ENCODE measurements around the gene APLNR. TPM values are rescaled to one million over a fixed set of nuclear protein-coding genes. Genes with fewer than 3 reads are reported as not detected.

Gene APLNR
- total RNA-seq, 2 donors from 2014 or later = 3.7 to 4.2 TPM

GRCh38 chr11:57199330-57199729 lies 37.7 kb downstream of the APLNR start:
- Histone ChIP-seq H3K36me3 (ENCODE audit: control insufficient read depth, insufficient read depth, low read length) (no peaks in the 10 kb centered on the region), H3K27me3 (ENCODE audit: control insufficient read depth, insufficient read depth, low read length, poor library complexity, severe bottlenecking) (no peaks in the 10 kb centered on the region), H3K4me3 (ENCODE audit: low read length) (no peak overlapping the region), H3K9me3 (ENCODE audit: control insufficient read depth, low read length) (no peaks in the 10 kb centered on the region), H3K9ac (ENCODE audit: extremely low read depth, low read length, poor library complexity, severe bottlenecking) (no peak overlapping the region), H3K27ac (ENCODE audit: low read depth, low read length) (no peak overlapping the region), H3K4me1 (ENCODE audit: control insufficient read depth, insufficient read depth, low read length) (peaks cover 5% of the 10 kb centered on the region)
- H3K4me3 Mint-ChIP-seq = no peak overlapping the region
- no peak for TF ChIP-seq CTCF (conservative IDR thresholded peaks at IDR 0.05)
- no peaks in the 10 kb centered on the region for H3K36me3 Mint-ChIP-seq (ENCODE audit: low read depth)
- no peak for DNase-seq
- no peak overlapping the region for H3K27ac Mint-ChIP-seq
- H3K9me3 Mint-ChIP-seq = no peaks in the 10 kb centered on the region
- 93 to 95% methylated on average over 11 of the region's 11 CpGs for WGBS, 2 experiments (ENCODE audit: insufficient coverage in 1 of 2, insufficient read length in 1 of 2)
- H3K4me1 Mint-ChIP-seq = peaks cover 8% of the 10 kb centered on the region
- no peaks in the 10 kb centered on the region for H3K27me3 Mint-ChIP-seq (ENCODE audit: insufficient read depth)

DNA sequence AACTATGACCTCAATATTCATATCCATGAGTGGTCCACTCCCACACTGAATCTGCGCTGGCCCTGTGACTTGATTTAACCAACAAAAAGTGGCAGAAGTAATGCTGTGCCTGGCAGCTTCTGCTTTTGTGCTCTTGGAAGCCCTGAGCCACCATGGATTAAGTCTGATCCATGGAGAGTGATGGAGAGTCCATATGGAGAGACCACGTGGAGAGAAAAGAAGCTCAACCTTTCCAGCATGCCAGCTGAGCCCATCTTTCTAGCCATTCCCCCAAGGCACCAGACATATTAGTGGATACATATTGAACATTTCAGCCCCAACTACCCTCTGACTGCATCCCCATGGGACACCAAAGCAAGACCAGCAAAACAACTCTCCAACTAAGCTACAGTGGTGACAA lies 39.3 kb downstream of the APLNR start:
- no peaks in the 10 kb centered on the region for H3K27me3 Mint-ChIP-seq (ENCODE audit: insufficient read depth)
- H3K27ac ChIP-seq (ENCODE audit: low read depth, low read length) = no peak overlapping the region
- no peaks in the 10 kb centered on the region for H3K27me3 ChIP-seq (ENCODE audit: control insufficient read depth, insufficient read depth, low read length, poor library complexity, severe bottlenecking)
- no peaks in the 10 kb centered on the region for H3K4me1 ChIP-seq (ENCODE audit: control insufficient read depth, insufficient read depth, low read length)
- no peaks in the 10 kb centered on the region for H3K36me3 ChIP-seq (ENCODE audit: control insufficient read depth, insufficient read depth, low read length)
- no peak overlapping the region for H3K4me3 ChIP-seq (ENCODE audit: low read length)
- no peak overlapping the region for H3K27ac Mint-ChIP-seq
- WGBS, 2 experiments (ENCODE audit: insufficient coverage in 1 of 2, insufficient read length in 1 of 2) = 88 to 100% methylated on average over 2 of the region's 2 CpGs
- H3K4me1 Mint-ChIP-seq = peaks cover 5% of the 10 kb centered on the region
- H3K9me3 Mint-ChIP-seq = no peaks in the 10 kb centered on the region
- TF ChIP-seq CTCF (conservative IDR thresholded peaks at IDR 0.05) = no peak
- no peak overlapping the region for H3K9ac ChIP-seq (ENCODE audit: extremely low read depth, low read length, poor library complexity, severe bottlenecking)
- H3K36me3 Mint-ChIP-seq (ENCODE audit: low read depth) = no peaks in the 10 kb centered on the region
- H3K4me3 Mint-ChIP-seq = no peak overlapping the region
- no peaks in the 10 kb centered on the region for H3K9me3 ChIP-seq (ENCODE audit: control insufficient read depth, low read length)
- no peak for DNase-seq

DNA sequence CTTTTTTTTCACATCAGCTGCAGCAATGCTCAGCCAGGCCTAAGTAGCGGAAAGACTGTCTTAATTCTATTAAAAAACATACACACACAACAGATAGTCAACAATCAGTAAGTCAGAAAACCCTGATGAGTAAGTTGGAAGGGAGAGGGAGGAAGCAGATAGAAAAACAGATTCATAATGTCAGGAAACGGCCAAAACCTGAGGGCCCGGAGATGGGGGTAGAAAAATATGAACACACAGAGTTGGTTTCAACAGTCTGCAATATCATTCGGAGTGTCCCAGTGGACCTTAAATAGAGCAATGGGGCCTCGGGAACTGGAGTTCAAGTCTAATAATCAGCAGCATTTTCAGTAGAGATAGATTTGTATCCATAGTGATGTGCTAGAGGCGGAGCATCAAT lies 40.5 kb downstream of the APLNR start:
- Histone ChIP-seq H3K36me3 (ENCODE audit: control insufficient read depth, insufficient read depth, low read length) (no peaks in the 10 kb centered on the region), H3K27me3 (ENCODE audit: control insufficient read depth, insufficient read depth, low read length, poor library complexity, severe bottlenecking) (no peaks in the 10 kb centered on the region), H3K4me3 (ENCODE audit: low read length) (no peak overlapping the region), H3K9ac (ENCODE audit: extremely low read depth, low read length, poor library complexity, severe bottlenecking) (no peak overlapping the region), H3K9me3 (ENCODE audit: control insufficient read depth, low read length) (no peaks in the 10 kb centered on the region), H3K27ac (ENCODE audit: low read depth, low read length) (no peak overlapping the region), H3K4me1 (ENCODE audit: control insufficient read depth, insufficient read depth, low read length) (no peaks in the 10 kb centered on the region)
- no peak overlapping the region for H3K27ac Mint-ChIP-seq
- DNase-seq = no peak
- no peaks in the 10 kb centered on the region for H3K9me3 Mint-ChIP-seq
- H3K4me3 Mint-ChIP-seq = no peak overlapping the region
- H3K36me3 Mint-ChIP-seq (ENCODE audit: low read depth) = no peaks in the 10 kb centered on the region
- no peak for TF ChIP-seq CTCF (conservative IDR thresholded peaks at IDR 0.05)
- no peaks in the 10 kb centered on the region for H3K27me3 Mint-ChIP-seq (ENCODE audit: insufficient read depth)
- WGBS, 2 experiments (ENCODE audit: insufficient coverage in 1 of 2, insufficient read length in 1 of 2) = 89 to 91% methylated on average over 5 of the region's 6 CpGs
- peaks cover 5% of the 10 kb centered on the region for H3K4me1 Mint-ChIP-seq

Measured in endodermal cell (in vitro differentiated cells).